Cerebellar nuclear complex (tissue), 1 donor: ENCODE data around the gene MEGF11.

Experiments used
- DNase-seq, 2 experiments: peaks; one replicate each; lab custom pipeline; 2025; lab: John Stamatoyannopoulos, UW

Gene MEGF11

DNA sequence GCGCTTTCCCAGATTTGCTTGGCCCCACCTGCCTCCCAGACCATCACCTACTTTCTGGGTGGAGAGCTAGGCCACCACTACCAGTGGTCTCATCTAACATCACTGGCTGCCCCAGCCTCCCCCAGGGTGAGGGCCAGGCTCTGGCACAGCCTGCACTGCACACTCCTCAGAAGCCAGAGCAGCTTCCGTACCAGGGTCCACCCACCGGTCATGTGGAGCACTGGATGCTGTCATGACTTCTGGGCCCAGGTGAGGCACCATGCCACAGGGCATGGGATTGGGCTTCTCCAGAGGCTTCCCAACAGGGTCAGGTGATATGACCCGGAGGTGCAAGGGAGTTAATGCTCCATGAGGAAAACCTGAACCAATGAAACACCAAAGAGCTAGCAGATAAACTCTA is 14.0 kb downstream of the MEGF11 start:
- no peak for DNase-seq

GRCh38 chr15:66238318-66238717 is 15.2 kb downstream of the MEGF11 start:
- DNase-seq: no peak

DNA sequence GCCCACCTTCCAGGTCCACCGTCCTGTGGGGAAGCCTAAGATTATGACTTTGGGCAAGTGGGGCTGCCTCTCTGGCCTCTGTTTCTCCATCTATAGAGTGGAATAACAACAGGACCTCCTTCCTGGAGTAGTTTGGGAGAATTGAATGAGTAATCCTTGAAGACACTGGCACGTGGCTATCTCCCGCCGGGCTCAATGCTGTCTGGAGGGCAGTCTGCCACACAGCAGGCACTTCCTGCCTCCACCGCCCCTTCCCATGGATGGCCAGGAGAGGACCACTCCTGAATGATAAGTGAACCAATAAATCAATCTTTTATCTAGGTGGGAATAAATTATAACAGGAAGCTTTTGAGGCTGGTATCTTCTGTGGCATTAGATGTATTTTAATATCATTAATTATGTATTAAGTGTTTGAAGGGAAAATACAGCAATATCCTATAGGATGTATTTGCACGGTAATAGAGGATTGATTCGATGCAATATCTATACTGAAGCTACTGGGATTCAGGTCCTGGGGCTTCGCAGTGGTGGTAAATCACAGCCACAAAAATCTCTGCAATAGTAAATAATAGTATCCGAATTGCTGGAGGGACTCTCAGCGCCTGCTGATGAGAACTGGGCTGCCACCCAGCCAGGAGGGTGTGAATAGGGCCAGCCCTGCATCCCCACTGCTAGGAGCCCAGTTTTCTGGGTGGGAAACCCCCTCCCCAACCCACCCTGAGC is 15.9 kb downstream of the MEGF11 start:
- DNase-seq: no peak

- DNase-seq: no peak
These were observed 16.7 kb downstream of the MEGF11 start for GRCh38 chr15:66236806-66237375.

GRCh38 chr15:66235866-66236265 is 17.7 kb downstream of the MEGF11 start:
- DNase-seq: no peak

GRCh38 chr15:66234798-66235197 is 18.8 kb downstream of the MEGF11 start:
- DNase-seq: no peak

- DNase-seq: no peak
These were observed 19.8 kb downstream of the MEGF11 start for GRCh38 chr15:66233487-66234415.

DNA sequence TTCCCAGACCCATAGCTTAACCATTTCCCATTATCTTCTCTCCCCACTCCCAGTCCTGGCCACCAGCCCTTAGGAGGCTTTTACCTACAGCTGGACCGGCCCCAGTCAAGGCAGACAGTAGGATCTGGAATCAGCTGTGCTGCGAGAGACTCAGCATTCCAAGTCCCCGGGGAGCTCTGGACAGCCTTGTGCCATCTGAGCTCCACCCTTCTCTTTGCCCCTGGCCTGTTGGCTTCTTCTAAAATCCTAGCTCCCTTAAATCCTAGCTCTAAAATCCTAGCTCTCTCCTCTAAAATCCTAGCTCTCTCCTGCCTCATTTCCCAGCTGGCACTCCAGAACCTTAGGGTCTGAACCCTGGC is 21.3 kb downstream of the MEGF11 start:
- DNase-seq: no peak

DNA sequence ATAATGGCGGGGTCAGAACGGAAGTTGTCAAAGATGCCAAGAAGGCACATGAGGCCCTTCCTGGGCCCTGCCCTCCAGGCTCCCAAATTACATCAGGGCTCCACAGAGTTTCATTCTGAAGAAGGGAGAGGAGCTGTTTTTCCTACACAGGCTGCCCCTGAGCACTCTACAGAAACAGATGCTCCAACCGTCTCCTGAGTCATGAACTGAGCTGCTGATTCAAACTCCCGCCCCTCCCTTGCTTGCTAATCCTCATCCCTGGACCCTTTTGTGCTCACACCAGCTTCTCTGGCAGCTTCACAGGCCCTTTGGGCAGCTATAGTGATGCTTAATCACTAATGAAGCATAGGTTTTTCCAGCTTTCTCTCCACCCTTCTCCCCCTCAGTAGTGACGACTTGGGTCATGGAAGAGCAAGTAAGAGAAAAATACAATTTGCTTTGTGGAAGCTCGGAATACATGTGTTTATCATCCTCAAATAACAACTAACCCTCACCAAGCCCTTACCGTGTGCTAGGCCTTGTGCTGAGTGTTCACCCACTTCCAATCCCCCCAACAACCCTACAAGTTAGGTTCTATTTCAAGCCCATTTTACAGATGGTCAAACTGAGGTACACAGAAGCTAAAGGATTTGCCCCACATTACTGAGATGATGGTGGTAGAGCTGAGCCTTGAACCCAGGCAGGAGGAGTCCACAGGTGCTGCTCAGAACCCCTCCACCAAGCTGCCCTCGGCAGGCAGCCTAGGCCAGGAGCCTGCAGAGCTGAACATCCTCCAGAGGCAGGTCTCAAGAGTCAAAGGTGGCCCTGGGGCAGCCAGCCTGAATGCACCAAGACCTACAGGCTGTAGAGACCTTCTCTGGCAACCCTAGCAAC is 21.9 kb downstream of the MEGF11 start:
- DNase-seq: no peak

DNA sequence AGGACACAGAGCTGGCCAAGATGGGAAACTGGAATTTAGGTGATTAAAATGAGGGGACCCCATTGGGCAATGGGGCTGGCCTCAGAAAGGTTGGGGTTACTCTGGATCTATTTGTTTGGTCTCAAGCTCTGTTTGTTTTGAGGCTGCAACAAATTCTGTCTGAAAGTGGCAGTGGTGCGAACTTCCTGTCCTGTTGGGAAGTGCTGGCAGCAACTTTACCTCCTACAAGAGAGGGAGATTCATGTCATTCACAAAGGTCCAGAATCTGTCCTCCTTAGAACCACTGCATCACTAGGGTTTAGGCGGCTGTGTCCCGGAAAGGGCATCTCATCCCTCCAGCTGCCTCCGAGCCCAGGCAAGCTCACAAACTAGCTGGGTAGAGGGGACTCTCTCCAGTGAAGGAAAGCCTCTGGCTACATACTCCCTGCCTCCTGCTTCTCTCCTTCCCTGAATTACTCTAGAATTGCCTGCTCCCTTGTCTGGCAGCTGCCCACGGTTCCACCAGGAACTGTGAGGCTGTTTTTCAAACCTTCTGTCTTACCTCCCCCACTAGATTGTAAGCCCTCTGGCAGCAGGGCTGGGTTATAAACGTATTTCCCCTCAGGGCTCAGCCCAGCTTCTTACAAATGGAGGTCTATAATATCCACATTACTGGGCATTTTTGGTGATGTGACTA is 23.6 kb downstream of the MEGF11 start:
- no peak for DNase-seq

DNA sequence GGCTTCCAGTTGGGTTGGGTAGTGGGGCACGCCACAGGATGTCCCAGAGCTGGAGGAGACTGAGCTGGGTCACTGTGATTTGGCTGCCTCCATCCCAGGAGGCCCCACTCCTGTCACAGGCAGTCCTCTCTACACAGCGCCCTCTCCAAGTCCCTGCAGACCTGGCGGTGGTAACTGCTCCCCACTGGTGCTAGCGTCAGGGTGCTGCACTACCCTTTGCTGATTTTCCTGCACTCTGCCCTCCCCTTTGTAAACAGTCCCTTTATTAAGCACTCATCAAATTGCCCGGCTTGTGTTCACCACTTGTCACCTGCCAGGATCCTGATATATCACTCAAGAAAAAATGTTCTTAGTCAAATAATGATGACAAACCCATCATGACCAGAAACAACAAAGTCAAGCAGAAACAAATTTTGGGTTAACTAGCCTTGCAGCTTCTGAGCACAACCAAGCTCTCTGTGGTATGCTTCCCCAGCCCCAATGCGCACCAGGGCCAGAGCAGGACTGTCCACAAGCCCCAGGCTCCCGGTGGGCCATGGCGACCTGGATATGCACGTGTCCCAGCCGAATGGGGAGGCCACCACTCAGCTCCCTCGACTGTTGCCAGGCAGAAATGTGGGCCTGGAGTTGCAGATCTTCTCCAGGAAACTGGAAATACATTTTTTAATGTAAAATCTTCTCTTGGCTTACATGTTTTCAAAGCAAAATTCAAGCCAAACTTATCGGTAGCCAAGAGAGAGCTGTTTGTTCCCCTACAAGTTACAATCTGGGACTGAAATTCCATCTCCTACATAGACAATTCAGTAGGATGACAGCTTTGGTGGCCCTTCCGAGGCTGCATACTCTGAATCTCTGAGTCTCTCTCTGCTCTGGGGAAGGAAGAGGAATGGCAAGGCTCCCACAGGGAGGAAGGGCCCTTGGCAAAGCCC is 24.5 kb downstream of the MEGF11 start:
- DNase-seq: no peak

GRCh38 chr15:66226736-66227135 is 26.8 kb downstream of the MEGF11 start:
- DNase-seq: peak; percentile 26 to 67

DNA sequence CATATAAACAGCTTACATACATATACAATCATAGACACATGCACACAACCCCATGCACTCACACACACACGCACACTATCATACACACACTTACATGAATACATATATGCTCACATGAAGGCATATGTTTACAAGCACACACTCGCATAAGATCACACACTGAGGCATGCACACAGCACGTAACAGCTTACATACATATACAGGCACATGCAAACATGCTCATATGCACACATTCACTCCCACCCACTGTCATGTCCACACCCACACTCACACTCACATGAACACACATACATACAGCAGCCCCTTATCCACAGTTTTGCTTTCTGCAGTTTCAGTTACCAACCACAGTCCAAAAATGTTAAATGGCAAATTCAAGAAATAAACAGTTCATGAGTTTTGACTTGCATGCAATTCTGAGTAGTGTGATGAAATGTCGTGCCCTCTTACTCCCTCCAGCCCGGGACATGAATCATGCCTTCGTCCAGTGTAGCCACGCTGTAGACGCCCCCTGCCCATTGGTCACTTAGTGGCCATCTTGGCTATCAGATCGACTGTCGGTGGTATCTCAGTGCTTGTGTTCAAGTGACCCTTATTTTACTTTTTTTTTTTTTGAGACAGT is 27.8 kb downstream of the MEGF11 start:
- no peak for DNase-seq

- DNase-seq: peak; percentile 83 to 95
These were observed 28.6 kb downstream of the MEGF11 start for GRCh38 chr15:66224946-66225345.

- DNase-seq: no peak
These were observed 31.0 kb downstream of the MEGF11 start for GRCh38 chr15:66222273-66223198.

- no peak for DNase-seq
These were observed 32.4 kb downstream of the MEGF11 start for GRCh38 chr15:66221126-66221525.

DNA sequence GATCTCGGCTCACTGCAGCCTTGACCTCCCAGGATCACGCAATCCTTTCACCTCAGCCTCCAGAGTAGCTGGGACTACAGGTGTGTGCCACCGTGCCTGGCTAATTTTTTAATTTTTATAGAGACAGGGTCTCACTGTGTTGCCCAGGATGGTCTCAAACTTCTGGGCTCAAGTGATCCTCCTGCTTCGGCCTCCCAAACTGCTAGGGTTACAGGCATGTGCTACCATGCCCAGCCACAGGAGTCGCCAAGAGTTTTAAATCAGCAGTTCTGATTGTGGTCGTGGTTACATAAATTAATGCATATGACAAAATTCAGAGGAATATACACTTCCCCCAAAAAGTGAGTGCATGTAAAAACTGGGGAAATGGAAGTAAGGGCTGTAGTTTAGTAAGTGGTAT is 32.9 kb downstream of the MEGF11 start:
- no peak for DNase-seq

GRCh38 chr15:66219339-66219738 is 34.2 kb downstream of the MEGF11 start:
- no peak for DNase-seq

DNA sequence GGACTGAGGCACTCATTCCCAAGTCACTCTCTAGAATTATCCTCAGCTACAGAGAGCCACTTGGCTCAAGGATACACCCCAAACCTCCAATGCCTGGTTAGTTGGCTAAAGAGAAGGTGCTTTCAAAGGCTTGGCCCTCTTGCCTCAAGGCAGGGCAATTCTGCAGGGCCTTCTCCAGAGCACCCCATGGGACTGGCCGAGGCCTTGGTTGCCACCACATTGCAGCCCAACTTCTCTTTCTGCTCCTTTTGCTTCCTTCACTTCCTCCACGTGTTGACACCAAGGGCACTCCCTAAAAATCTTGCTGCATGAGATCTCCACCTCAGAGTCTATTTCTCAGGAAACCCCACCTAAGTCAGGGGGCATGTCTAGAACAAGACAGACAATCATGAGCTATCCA is 36.7 kb downstream of the MEGF11 start:
- no peak for DNase-seq
